ENCODE data around the gene GLRA2.

GRCh38 chrX:14675500-14675899, 146.2 kb downstream of the GLRA2 start:
- TF ChIP-seq CTCF (optimal IDR thresholded peaks at IDR 0.05 in 1 of 3, IDR thresholded peaks at IDR 0.05 in 1 of 3, conservative IDR thresholded peaks at IDR 0.05 in 1 of 3; ENCODE audit: extremely low read depth in 1 of 3, insufficient read depth in 2 of 3, low read length in 3 of 3) (no peak), EZH2 (IDR thresholded peaks at IDR 0.05; ENCODE audit: low read length) (no peak)

Data from keratinocyte (primary cell).